H1 (cell line): ENCODE results near the gene UBE2O.

Source experiments
- CHD2 ChIP-seq: IDR thresholded peaks from 2 replicates; pipeline ENCODE4 v1.6.1; 2012; ENCODE audit warnings: low read length, improper control_type of control experiment
- GABPA ChIP-seq: IDR thresholded peaks from 2 replicates; pipeline ENCODE4 v1.6.1; 2011; ENCODE audit warnings: mild to moderate bottlenecking, low read length, moderate library complexity, borderline replicate concordance; ENCODE audit not compliant: insufficient read depth
- KDM1A ChIP-seq: fragments of 200-600, 300-600 bp; sonication (generic); IDR thresholded peaks from 2 replicates; pipeline ENCODE4 v1.7.1; 2016; ENCODE audit warnings: mild to moderate bottlenecking, low read length, borderline replicate concordance
- POLR2A ChIP-seq, 2 experiments: IDR thresholded peaks; 1 replicate in 1 of 2; 2 replicates in 1 of 2; pipeline ENCODE4 v1.6.1; 2011; ENCODE audit warnings: low read depth in 2 of 2, low read length in 2 of 2, mild to moderate bottlenecking in 2 of 2; ENCODE audit errors: control extremely low read depth in 1 of 2
- POLR2AphosphoS5 ChIP-seq: IDR thresholded peaks from 2 replicates; pipeline ENCODE4 v1.6.1; 2011; ENCODE audit warnings: low read depth, low read length
- SP2 ChIP-seq: IDR thresholded peaks from 2 replicates; pipeline ENCODE4 v1.6.1; 2012; ENCODE audit warnings: mild to moderate bottlenecking, low read length, inconsistent platforms
- TAF1 ChIP-seq: IDR thresholded peaks from 2 replicates; pipeline ENCODE4 v1.6.1; 2011; ENCODE audit warnings: mild to moderate bottlenecking, low read depth, low read length
- TEAD4 ChIP-seq: IDR thresholded peaks from 2 replicates; pipeline ENCODE4 v1.6.1; 2012; ENCODE audit warnings: low read depth, low read length, inconsistent platforms, mixed read lengths
- TF ChIP-seq, protein P1 (sequence below), 3 experiments: IDR thresholded peaks; 1 replicate in 2 of 3; 2 replicates in 1 of 3; pipeline versions ENCODE4 v1.5.1 to v1.6.1; 2011; ENCODE audit warnings: low read length in 3 of 3, mild to moderate bottlenecking in 3 of 3, inconsistent platforms in 2 of 3, low read depth in 1 of 3, moderate library complexity in 1 of 3; ENCODE audit not compliant: insufficient read depth in 1 of 3; ENCODE audit errors: control extremely low read depth in 1 of 3
- TF ChIP-seq, protein P2 (sequence below): IDR thresholded peaks from 2 replicates; pipeline ENCODE4 v1.6.1; 2011; ENCODE audit warnings: low read length, improper control_type of control experiment

DNA sequence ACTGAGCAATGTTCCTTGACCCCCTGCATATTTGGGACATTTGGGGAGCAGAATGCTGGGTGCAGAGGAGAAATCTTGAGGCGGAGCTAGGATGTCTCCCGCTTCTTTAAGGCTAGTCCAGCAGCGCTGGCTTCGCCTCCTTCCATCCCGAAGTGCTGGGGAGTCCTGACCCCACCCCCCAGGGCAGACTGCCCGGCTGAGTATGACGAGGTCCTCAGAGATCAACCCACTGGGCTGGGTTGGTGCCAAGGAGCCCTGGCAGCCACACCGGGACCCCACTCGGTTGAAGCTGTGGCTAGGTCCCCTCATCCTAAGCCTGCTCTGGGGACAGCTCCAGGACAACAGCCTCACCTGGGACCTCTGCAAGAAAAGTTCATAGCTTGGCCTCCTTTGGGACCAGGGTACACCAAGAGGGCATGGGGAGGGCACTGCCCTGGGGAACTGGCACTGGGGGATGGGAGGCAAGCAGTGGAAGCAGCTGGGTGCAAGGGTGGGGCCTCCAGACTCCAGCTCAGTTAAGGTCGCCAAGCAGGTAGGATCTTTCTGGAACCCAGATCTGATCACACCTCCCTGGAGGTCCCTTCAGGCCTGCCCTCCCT is 37.3 kb upstream of the UBE2O start:
- TF ChIP-seq TEAD4 (no peak), POLR2AphosphoS5 (no peak), KDM1A (no peak), SP2 (no peak), POLR2A (IDR thresholded peaks at IDR 0.05; ENCODE audit: control extremely low read depth in 1 of 2, low read depth in 2 of 2, low read length in 2 of 2) (no peak), TAF1 (no peak), CHD2 (no peak), GABPA (no peak)
- TF ChIP-seq, protein P1, sequence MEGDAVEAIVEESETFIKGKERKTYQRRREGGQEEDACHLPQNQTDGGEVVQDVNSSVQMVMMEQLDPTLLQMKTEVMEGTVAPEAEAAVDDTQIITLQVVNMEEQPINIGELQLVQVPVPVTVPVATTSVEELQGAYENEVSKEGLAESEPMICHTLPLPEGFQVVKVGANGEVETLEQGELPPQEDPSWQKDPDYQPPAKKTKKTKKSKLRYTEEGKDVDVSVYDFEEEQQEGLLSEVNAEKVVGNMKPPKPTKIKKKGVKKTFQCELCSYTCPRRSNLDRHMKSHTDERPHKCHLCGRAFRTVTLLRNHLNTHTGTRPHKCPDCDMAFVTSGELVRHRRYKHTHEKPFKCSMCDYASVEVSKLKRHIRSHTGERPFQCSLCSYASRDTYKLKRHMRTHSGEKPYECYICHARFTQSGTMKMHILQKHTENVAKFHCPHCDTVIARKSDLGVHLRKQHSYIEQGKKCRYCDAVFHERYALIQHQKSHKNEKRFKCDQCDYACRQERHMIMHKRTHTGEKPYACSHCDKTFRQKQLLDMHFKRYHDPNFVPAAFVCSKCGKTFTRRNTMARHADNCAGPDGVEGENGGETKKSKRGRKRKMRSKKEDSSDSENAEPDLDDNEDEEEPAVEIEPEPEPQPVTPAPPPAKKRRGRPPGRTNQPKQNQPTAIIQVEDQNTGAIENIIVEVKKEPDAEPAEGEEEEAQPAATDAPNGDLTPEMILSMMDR (IDR thresholded peaks at IDR 0.05; ENCODE audit: control extremely low read depth in 1 of 3, insufficient read depth in 1 of 3, low read depth in 1 of 3, low read length in 3 of 3): no peak
- TF ChIP-seq, protein P2, sequence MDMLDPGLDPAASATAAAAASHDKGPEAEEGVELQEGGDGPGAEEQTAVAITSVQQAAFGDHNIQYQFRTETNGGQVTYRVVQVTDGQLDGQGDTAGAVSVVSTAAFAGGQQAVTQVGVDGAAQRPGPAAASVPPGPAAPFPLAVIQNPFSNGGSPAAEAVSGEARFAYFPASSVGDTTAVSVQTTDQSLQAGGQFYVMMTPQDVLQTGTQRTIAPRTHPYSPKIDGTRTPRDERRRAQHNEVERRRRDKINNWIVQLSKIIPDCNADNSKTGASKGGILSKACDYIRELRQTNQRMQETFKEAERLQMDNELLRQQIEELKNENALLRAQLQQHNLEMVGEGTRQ: no peak
